GM19328 (cell line): Measurements from ENCODE around the gene AMFR.

Experiments
- ATAC-seq: cut with Tn5 transposase; IDR thresholded peaks from one replicate; pipeline ENCODE4 v1.9.1; 2021; ENCODE audit warnings: mild to moderate bottlenecking, moderate library complexity; ENCODE audit not compliant: unreplicated experiment

The AMFR gene

DNA sequence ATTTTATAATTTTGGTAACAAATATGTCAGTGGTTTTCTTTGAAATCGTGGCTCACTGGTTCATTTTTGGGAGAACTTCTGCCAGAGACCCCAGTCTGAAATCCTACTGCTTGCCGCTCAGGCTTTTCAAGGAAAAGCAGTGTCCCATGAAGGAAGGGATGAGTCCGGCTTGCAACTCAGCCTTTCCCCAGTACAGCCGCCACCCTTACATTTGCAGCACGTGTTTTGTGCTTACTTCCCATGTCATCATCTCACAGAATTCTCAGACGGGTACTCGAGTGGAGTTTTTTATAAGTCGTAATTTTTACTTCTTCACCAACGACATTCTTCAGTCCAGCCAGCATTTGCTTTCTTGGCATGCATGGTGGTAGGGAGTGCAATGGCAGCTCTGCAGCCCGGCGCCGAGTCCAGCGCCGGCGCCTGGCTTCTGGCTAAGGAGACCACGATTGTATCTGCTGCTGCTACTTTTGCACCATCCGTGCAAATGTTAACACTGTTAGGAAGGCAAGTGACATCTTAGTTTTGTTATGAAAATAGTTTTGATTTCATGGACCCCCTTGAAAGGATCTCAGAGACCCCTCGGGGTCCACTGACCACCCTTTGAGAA is 111.0 kb downstream of the AMFR start:
- no peak for ATAC-seq

DNA sequence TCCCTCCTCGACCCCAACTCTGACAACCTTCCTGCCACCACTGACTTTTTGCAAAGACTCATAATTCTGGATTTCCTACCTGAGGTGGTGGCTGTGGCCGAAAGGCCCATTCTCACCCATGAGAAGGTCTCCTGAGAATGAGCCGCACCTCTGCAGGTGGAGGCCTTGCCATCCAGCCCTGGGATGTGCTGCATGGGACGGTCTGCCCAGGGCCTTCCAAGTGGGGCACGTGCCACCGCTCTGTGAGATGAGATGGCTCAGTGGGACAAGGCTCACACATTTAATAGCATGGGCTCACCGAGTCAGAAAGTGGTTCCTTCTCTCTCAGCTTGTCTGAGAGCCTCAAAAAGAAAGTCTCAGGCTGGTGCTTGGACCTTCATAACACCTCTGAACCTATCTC is 112.8 kb downstream of the AMFR start:
- ATAC-seq, result no peak

DNA sequence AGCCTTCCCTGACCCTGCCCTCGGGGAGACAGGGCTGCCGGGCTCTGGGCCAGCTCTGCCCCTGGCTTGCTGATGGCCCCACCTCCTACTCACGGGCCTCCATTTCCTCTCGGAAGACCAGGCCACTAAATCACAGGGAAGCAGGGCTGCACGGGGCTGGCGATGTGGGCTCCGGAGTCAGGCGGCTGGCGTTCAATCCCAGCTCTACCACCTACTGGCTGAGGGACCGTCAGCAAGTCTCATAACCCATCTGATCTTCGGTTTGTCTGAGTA is 113.4 kb downstream of the AMFR start:
- ATAC-seq, result no peak
